COLO829 (cell line): ENCODE results near the gene STOML1.

Experiments
- DNase-seq: peaks from one replicate; pipeline ENCODE4 v3.0.0; 2012; ENCODE audit warnings: low spot score

Gene STOML1

GRCh38 chr15:73930371-73930770 lies 61.7 kb downstream of the STOML1 start:
- no peak for DNase-seq

GRCh38 chr15:73928971-73929627 lies 63.0 kb downstream of the STOML1 start:
- no peak for DNase-seq
